ENCODE measurements around the gene RNF217.

Gene RNF217

DNA sequence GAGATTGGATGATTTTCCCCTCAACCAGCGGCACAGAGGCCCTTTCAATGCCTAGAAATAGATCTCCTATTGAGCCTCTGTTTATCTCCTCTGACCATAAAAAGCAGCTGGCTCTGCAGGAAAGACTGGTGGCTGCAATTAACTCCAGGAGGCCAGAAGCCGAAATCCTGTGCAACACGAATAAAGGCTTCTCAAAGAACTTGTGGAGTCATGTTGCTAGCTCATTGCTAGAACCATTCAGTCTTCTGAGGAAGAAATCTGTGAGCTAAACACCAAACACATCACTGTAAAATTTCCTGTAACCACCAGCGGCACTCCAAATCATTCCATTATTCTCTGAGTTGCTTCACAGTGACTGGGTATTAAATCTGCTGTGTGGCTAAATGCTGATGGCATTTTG is 142.2 kb downstream of the RNF217 start:
- TF ChIP-seq, protein P1, sequence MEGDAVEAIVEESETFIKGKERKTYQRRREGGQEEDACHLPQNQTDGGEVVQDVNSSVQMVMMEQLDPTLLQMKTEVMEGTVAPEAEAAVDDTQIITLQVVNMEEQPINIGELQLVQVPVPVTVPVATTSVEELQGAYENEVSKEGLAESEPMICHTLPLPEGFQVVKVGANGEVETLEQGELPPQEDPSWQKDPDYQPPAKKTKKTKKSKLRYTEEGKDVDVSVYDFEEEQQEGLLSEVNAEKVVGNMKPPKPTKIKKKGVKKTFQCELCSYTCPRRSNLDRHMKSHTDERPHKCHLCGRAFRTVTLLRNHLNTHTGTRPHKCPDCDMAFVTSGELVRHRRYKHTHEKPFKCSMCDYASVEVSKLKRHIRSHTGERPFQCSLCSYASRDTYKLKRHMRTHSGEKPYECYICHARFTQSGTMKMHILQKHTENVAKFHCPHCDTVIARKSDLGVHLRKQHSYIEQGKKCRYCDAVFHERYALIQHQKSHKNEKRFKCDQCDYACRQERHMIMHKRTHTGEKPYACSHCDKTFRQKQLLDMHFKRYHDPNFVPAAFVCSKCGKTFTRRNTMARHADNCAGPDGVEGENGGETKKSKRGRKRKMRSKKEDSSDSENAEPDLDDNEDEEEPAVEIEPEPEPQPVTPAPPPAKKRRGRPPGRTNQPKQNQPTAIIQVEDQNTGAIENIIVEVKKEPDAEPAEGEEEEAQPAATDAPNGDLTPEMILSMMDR (IDR thresholded peaks at IDR 0.05) = no peak
- Histone ChIP-seq H3K4me2 (ENCODE audit: low read length) (no peak overlapping the region), H3K9me3 (ENCODE audit: control insufficient read depth, low read length) (no peaks in the 10 kb centered on the region), H3K79me2 (no peaks in the 10 kb centered on the region), H3K4me3 (ENCODE audit: low read depth, low read length) (no peak overlapping the region), H3K9ac (no peak overlapping the region), H3K36me3 (ENCODE audit: control insufficient read depth, insufficient read depth, low read length) (no peaks in the 10 kb centered on the region), H3K4me1 (no peaks in the 10 kb centered on the region), H3K27ac (no peak overlapping the region), H2AFZ (peak overlapping the region; percentile 43), H3K27me3 (ENCODE audit: control insufficient read depth, insufficient read depth, low read length) (no peaks in the 10 kb centered on the region)

DNA sequence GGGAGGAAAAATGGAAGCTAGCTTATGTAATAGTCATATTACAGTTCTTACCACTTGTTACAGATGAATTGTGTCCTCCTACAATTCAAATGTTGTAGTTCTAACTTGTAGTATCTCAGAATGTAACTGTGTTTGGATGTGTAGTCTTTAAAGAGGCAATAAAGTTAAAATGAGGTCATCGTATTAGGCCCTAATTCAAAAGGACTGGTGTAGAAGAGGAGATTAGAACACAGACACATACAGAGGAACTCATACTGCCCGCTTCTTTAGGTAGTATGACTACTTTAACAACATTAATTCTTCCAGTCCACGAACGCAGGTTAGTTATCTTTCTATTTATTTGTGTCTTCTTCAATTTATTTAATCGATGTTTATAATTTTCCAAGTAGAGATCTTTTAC is 144.8 kb downstream of the RNF217 start:
- no peak overlapping the region for H3K4me2 ChIP-seq (ENCODE audit: low read length)
- H3K36me3 ChIP-seq (ENCODE audit: control insufficient read depth, insufficient read depth, low read length) = no peaks in the 10 kb centered on the region
- no peaks in the 10 kb centered on the region for H3K4me1 ChIP-seq
- H3K27me3 ChIP-seq (ENCODE audit: control insufficient read depth, insufficient read depth, low read length) = no peaks in the 10 kb centered on the region
- no peak overlapping the region for H3K4me3 ChIP-seq (ENCODE audit: low read depth, low read length)
- H3K9me3 ChIP-seq (ENCODE audit: control insufficient read depth, low read length) = peaks cover 6% of the 10 kb centered on the region
- H3K27ac ChIP-seq = no peak overlapping the region
- TF ChIP-seq, protein P1 (IDR thresholded peaks at IDR 0.05) = no peak
- no peak overlapping the region for H2AFZ ChIP-seq
- H3K9ac ChIP-seq = no peak overlapping the region
- H3K79me2 ChIP-seq = no peaks in the 10 kb centered on the region

DNA sequence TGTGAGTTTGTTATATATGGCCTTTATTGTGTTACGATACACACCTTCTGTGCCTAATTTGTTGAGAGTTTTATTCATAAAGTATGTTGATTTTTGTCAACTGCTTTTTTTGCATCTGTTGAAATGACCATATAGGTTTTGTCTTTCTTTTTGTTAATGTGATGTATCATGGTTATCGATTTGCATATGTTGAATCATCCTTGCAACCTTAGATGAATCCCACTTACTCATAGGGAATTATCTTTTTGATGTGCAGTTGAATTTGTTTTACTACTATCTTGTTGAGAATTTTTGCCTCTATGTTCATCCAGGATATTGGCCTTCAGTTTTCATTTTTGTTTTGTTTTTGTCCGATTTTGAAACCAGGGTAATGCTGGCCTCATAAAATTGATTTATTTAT is 145.7 kb downstream of the RNF217 start:
- peaks cover 6% of the 10 kb centered on the region for H3K9me3 ChIP-seq (ENCODE audit: control insufficient read depth, low read length)
- H3K36me3 ChIP-seq (ENCODE audit: control insufficient read depth, insufficient read depth, low read length) = no peaks in the 10 kb centered on the region
- TF ChIP-seq, protein P1 (IDR thresholded peaks at IDR 0.05) = no peak

DNA sequence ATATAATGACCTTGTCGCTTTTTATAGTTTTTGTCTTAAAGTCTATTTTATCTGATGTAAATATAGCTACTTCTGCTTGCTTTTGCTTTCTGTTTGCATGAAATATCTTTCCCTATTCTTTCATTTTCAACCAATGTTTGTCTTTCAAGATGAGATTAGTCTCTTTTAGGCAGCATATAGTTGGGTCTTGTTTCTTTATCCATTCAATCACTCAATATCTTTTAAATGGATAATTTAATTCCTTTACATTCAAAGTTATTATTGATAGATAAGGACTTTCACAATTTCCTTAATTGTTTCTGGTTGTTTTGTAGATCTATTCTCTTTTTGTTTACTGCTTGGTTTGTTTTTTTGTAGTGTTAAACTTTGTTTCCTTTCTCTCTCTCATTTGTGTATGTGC is 147.8 kb downstream of the RNF217 start:
- TF ChIP-seq, protein P1 (IDR thresholded peaks at IDR 0.05) = no peak
- no peaks in the 10 kb centered on the region for H3K36me3 ChIP-seq (ENCODE audit: control insufficient read depth, insufficient read depth, low read length)
- H3K9me3 ChIP-seq (ENCODE audit: control insufficient read depth, low read length) = peaks cover 6% of the 10 kb centered on the region
- no peak overlapping the region for H3K4me2 ChIP-seq (ENCODE audit: low read length)
- no peaks in the 10 kb centered on the region for H3K27me3 ChIP-seq (ENCODE audit: control insufficient read depth, insufficient read depth, low read length)
- H3K79me2 ChIP-seq = no peaks in the 10 kb centered on the region
- no peak overlapping the region for H2AFZ ChIP-seq
- H3K27ac ChIP-seq = no peak overlapping the region
- no peak overlapping the region for H3K4me3 ChIP-seq (ENCODE audit: low read depth, low read length)
- H3K4me1 ChIP-seq = no peaks in the 10 kb centered on the region
- no peak overlapping the region for H3K9ac ChIP-seq

More for the DNA sequence above, 145.7 kb downstream of the RNF217 start:
- Histone ChIP-seq H3K27me3 (ENCODE audit: control insufficient read depth, insufficient read depth, low read length) (no peaks in the 10 kb centered on the region), H3K79me2 (no peaks in the 10 kb centered on the region), H3K4me1 (no peaks in the 10 kb centered on the region), H3K9ac (no peak overlapping the region), H3K4me2 (ENCODE audit: low read length) (no peak overlapping the region), H2AFZ (no peak overlapping the region), H3K4me3 (ENCODE audit: low read depth, low read length) (no peak overlapping the region), H3K27ac (no peak overlapping the region)

DNA sequence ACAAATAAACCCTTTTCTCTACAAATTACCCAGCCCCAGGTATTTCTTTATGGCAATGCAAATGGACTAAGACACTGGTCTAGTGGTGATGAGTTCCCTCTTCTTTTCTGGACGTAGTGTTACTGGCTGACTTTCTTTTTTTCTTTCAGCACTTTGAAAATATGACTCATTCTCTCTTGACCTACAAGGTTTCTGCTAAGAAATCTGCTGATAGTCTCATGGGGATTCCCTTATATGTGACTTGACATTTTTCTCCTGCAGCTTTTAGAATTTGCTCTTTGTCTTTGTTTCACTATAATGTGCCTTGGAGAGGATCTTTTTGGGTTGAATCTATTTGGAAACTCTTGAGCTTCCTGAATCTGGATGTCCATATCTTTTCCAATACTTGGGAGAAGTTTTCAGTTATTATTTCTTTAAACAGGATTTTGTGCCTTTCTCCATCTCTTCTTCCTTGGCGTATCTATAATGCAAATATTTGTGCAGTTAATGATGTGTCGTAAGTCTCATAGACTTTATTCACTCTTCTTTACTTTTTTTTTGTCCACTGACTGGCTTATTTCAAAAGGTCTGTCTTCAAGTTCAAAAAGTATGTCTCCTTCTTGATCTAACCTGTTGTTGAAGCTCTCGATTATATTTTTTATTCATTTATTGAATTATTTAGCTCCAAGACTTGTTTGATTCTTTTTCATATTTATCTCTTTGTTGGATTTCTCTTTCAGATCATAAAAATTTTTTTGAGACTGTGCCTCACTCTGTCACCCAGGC is 149.2 kb downstream of the RNF217 start:
- TF ChIP-seq, protein P1 (IDR thresholded peaks at IDR 0.05) = no peak
- H3K27ac ChIP-seq = no peak overlapping the region

More for the DNA sequence above, 149.2 kb downstream of the RNF217 start:
- no peak overlapping the region for H2AFZ ChIP-seq
- peaks cover 6% of the 10 kb centered on the region for H3K9me3 ChIP-seq (ENCODE audit: control insufficient read depth, low read length)
- no peak overlapping the region for H3K4me3 ChIP-seq (ENCODE audit: low read depth, low read length)
- H3K9ac ChIP-seq = no peak overlapping the region
- no peaks in the 10 kb centered on the region for H3K27me3 ChIP-seq (ENCODE audit: control insufficient read depth, insufficient read depth, low read length)
- no peaks in the 10 kb centered on the region for H3K79me2 ChIP-seq
- no peak overlapping the region for H3K4me2 ChIP-seq (ENCODE audit: low read length)
- no peaks in the 10 kb centered on the region for H3K4me1 ChIP-seq
- no peaks in the 10 kb centered on the region for H3K36me3 ChIP-seq (ENCODE audit: control insufficient read depth, insufficient read depth, low read length)
